Neural cell (in vitro differentiated cells): ENCODE measurements around the gene TMEM40. TPM values are rescaled to one million over a fixed set of nuclear protein-coding genes. Genes with fewer than 3 reads are reported as not detected.

Source experiments
- H2AFZ ChIP-seq: fragments of 200-600, 300-800 bp; sonication (generic), shearing (Covaris generic); 2 replicates; pipeline ENCODE4 v1.6.0; 2014; ENCODE audit warnings: low read depth, mild to moderate bottlenecking, antibody characterized with exemption, low read length, moderate library complexity
- H3F3A ChIP-seq: fragments of 200-600 bp; shearing (Covaris generic); 2 replicates; pipeline ENCODE4 v1.6.1; 2016; ENCODE audit warnings: mild to moderate bottlenecking, moderate library complexity, mixed read lengths, antibody characterized with exemption, low read length; ENCODE audit not compliant: insufficient read depth, poor library complexity, severe bottlenecking
- H3K27ac ChIP-seq: fragments of 200-600, 300-800 bp; sonication (generic), shearing (Covaris generic); 2 replicates; pipeline ENCODE4 v1.5.1; 2014; ENCODE audit warnings: mild to moderate bottlenecking, low read length, moderate library complexity
- H3K27me3 ChIP-seq: fragments of 300-800, 200-600 bp; sonication (generic), shearing (Covaris generic); 2 replicates; pipeline ENCODE4 v1.6.0; 2014; ENCODE audit warnings: mild to moderate bottlenecking, low read depth, low read length, moderate library complexity; ENCODE audit not compliant: insufficient read depth
- H3K36me3 ChIP-seq: fragments of 300-800, 200-600 bp; sonication (generic), shearing (Covaris generic); 2 replicates; pipeline ENCODE4 v1.5.1; 2014; ENCODE audit warnings: mild to moderate bottlenecking, antibody characterized with exemption, low read length, moderate library complexity; ENCODE audit not compliant: insufficient read depth
- H3K4me2 ChIP-seq: fragments of 300-800, 200-600 bp; sonication (generic), shearing (Covaris generic); 2 replicates; pipeline ENCODE4 v1.6.0; 2014; ENCODE audit warnings: mild to moderate bottlenecking, low read length
- H3K4me3 ChIP-seq: fragments of 300-800, 200-600 bp; sonication (generic), shearing (Covaris generic); 2 replicates; pipeline ENCODE4 v1.5.1; 2014; ENCODE audit warnings: mild to moderate bottlenecking, low read length, moderate library complexity
- H3K79me2 ChIP-seq: fragments of 200-600 bp; shearing (Covaris generic); replicated peaks from 2 replicates; pipeline ENCODE4 v1.6.0; 2014; ENCODE audit warnings: mild to moderate bottlenecking, low read length, moderate library complexity; ENCODE audit not compliant: insufficient read depth
- H3K9ac ChIP-seq: fragments of 300-800, 200-600 bp; sonication (generic), shearing (Covaris generic); 2 replicates; pipeline ENCODE4 v1.6.1; 2016; ENCODE audit warnings: mild to moderate bottlenecking, low read length, mixed read lengths
- H3K9me2 ChIP-seq: fragments of 200-600 bp; shearing (Covaris generic); 2 replicates; pipeline ENCODE4 v1.6.1; 2016; ENCODE audit warnings: mild to moderate bottlenecking, low read length, mixed read lengths; ENCODE audit not compliant: insufficient read depth
- H3K9me3 ChIP-seq: fragments of 200-600, 300-800 bp; sonication (generic), shearing (Covaris generic); 2 replicates; pipeline ENCODE4 v1.6.1; 2016; ENCODE audit warnings: mild to moderate bottlenecking, mixed run types, low read length, moderate library complexity, mixed read lengths
- H4K20me1 ChIP-seq: fragments of 200-600 bp; shearing (Covaris generic); 2 replicates; pipeline ENCODE4 v1.6.1; 2016; ENCODE audit warnings: mild to moderate bottlenecking, mixed run types; ENCODE audit not compliant: insufficient read depth
- EP300 ChIP-seq: fragments of 450-650 bp; conservative IDR thresholded peaks from 2 replicates; pipeline ENCODE4 v1.6.1; 2014; ENCODE audit warnings: antibody characterized with exemption, mild to moderate bottlenecking, moderate library complexity; ENCODE audit not compliant: poor library complexity, severe bottlenecking
- EZH2 ChIP-seq: fragments of 200-600, 300-800 bp; shearing (Covaris generic), sonication (generic); IDR thresholded peaks from 2 replicates; pipeline ENCODE4 v1.6.1; 2014; ENCODE audit warnings: antibody characterized with exemption, low read length, borderline replicate concordance, mild to moderate bottlenecking; ENCODE audit not compliant: insufficient read depth, poor library complexity, severe bottlenecking
- MXI1 ChIP-seq: fragments of 450-650 bp; conservative IDR thresholded peaks from 2 replicates; pipeline ENCODE4 v1.6.1; 2014; ENCODE audit warnings: antibody characterized with exemption, mild to moderate bottlenecking; ENCODE audit not compliant: poor library complexity, severe bottlenecking
- POLR2AphosphoS5 ChIP-seq: IDR thresholded peaks from 2 replicates; pipeline ENCODE4 v1.6.1; 2012
- RAD21 ChIP-seq: fragments of 450-650 bp; conservative IDR thresholded peaks from 2 replicates; pipeline ENCODE4 v1.6.1; 2014; ENCODE audit warnings: antibody characterized with exemption, mild to moderate bottlenecking, moderate library complexity
- SMC3 ChIP-seq: fragments of 450-650 bp; conservative IDR thresholded peaks from 2 replicates; pipeline ENCODE4 v1.6.1; 2014; ENCODE audit warnings: antibody characterized with exemption, mild to moderate bottlenecking, moderate library complexity; ENCODE audit not compliant: poor library complexity
- TAF1 ChIP-seq: IDR thresholded peaks from 2 replicates; pipeline ENCODE4 v1.6.1; 2012; ENCODE audit warnings: low read depth
- polyA plus RNA-seq: library from polyadenylated mRNA; depleted of rRNA; stranded (reverse); fragments of >200 nt; gene quantifications from 2 replicates; pipeline ENCODE4 v1.2.3, GENCODE V29; 2014
- TF ChIP-seq, protein P1 (sequence below): IDR thresholded peaks from 2 replicates; pipeline ENCODE4 v1.6.1; 2012; ENCODE audit warnings: borderline replicate concordance
- TF ChIP-seq, protein P2 (sequence below): fragments of 450-650 bp; IDR thresholded peaks from 2 replicates; pipeline ENCODE4 v1.5.1; 2014; ENCODE audit warnings: antibody characterized with exemption, mild to moderate bottlenecking, moderate library complexity; ENCODE audit not compliant: poor library complexity, severe bottlenecking

TMEM40 gene
- polyA plus RNA-seq, 1 donor from 2014 or later: not detected

GRCh38 chr3:12743583-12743982 is 15.5 kb downstream of the TMEM40 start:
- H2AFZ ChIP-seq: no peak overlapping the region

DNA sequence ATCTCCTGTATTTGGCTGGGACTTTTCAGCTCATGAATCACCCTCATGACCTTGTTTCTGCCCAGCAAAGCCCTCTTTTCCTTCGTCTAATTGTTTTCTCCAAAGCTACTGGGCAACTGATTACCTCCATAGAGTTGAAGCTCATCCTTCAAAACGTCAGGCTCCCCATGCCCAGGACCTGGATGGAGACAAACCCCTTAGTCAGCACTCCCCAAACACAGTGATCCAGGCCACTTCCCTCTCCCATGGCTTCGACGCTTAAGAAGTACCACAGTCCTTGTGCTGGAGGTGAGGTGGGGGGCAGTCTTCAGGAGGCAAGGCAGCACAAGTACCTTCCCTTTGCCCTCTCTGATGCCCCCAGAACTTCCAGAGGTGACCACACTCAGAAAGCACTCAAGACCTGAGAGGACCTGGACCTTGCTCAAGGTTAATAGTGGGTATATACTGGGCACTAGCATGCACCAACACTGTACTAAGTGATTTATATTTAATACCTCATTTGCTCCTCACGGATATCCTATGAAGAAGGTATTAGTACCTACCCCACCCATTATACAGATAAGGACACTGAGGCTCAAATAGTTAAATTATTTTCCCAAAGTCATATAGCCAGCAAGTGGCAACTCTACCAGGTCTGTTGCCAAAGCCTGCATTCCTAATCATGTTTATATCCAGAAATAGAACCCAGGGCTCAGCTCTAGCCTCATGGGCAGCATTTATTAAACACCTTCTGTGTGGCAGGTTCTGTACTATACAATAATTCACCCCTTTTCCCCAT is 16.5 kb downstream of the TMEM40 start:
- Histone ChIP-seq H3K9me3 (no peaks in the 10 kb centered on the region), H3K9ac (no peak overlapping the region), H3K27ac (no peak overlapping the region), H3K36me3 (no peaks in the 10 kb centered on the region), H3K4me3 (no peak overlapping the region), H3K9me2 (no peaks in the 10 kb centered on the region), H3K4me2 (no peak overlapping the region), H4K20me1 (no peaks in the 10 kb centered on the region), H2AFZ (no peak overlapping the region), H3F3A (no peaks in the 10 kb centered on the region), H3K27me3 (no peaks in the 10 kb centered on the region), H3K79me2 (no peaks in the 10 kb centered on the region)
- TF ChIP-seq EP300 (no peak), SMC3 (no peak), MXI1 (no peak), RAD21 (no peak), TAF1 (no peak), POLR2AphosphoS5 (no peak), EZH2 (no peak)
- TF ChIP-seq, protein P1, sequence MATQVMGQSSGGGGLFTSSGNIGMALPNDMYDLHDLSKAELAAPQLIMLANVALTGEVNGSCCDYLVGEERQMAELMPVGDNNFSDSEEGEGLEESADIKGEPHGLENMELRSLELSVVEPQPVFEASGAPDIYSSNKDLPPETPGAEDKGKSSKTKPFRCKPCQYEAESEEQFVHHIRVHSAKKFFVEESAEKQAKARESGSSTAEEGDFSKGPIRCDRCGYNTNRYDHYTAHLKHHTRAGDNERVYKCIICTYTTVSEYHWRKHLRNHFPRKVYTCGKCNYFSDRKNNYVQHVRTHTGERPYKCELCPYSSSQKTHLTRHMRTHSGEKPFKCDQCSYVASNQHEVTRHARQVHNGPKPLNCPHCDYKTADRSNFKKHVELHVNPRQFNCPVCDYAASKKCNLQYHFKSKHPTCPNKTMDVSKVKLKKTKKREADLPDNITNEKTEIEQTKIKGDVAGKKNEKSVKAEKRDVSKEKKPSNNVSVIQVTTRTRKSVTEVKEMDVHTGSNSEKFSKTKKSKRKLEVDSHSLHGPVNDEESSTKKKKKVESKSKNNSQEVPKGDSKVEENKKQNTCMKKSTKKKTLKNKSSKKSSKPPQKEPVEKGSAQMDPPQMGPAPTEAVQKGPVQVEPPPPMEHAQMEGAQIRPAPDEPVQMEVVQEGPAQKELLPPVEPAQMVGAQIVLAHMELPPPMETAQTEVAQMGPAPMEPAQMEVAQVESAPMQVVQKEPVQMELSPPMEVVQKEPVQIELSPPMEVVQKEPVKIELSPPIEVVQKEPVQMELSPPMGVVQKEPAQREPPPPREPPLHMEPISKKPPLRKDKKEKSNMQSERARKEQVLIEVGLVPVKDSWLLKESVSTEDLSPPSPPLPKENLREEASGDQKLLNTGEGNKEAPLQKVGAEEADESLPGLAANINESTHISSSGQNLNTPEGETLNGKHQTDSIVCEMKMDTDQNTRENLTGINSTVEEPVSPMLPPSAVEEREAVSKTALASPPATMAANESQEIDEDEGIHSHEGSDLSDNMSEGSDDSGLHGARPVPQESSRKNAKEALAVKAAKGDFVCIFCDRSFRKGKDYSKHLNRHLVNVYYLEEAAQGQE: no peak
- TF ChIP-seq, protein P2, sequence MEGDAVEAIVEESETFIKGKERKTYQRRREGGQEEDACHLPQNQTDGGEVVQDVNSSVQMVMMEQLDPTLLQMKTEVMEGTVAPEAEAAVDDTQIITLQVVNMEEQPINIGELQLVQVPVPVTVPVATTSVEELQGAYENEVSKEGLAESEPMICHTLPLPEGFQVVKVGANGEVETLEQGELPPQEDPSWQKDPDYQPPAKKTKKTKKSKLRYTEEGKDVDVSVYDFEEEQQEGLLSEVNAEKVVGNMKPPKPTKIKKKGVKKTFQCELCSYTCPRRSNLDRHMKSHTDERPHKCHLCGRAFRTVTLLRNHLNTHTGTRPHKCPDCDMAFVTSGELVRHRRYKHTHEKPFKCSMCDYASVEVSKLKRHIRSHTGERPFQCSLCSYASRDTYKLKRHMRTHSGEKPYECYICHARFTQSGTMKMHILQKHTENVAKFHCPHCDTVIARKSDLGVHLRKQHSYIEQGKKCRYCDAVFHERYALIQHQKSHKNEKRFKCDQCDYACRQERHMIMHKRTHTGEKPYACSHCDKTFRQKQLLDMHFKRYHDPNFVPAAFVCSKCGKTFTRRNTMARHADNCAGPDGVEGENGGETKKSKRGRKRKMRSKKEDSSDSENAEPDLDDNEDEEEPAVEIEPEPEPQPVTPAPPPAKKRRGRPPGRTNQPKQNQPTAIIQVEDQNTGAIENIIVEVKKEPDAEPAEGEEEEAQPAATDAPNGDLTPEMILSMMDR: no peak

More at GRCh38 chr3:12743583-12743982, 15.5 kb downstream of the TMEM40 start:
- H3K27me3 ChIP-seq: no peaks in the 10 kb centered on the region
- H3F3A ChIP-seq: no peaks in the 10 kb centered on the region
- no peaks in the 10 kb centered on the region for H3K9me2 ChIP-seq
- no peak overlapping the region for H3K9ac ChIP-seq
- no peak overlapping the region for H3K27ac ChIP-seq
- H3K4me3 ChIP-seq: no peak overlapping the region
- no peak overlapping the region for H3K4me2 ChIP-seq
- H3K9me3 ChIP-seq: no peaks in the 10 kb centered on the region
- H3K79me2 ChIP-seq: no peaks in the 10 kb centered on the region
- H3K36me3 ChIP-seq: no peaks in the 10 kb centered on the region
- H4K20me1 ChIP-seq: no peaks in the 10 kb centered on the region
- TF ChIP-seq, protein P2: no peak
- TF ChIP-seq POLR2AphosphoS5: no peak
- TF ChIP-seq, protein P1: no peak
- TF ChIP-seq SMC3: no peak
- no peak for TF ChIP-seq RAD21
- no peak for TF ChIP-seq EZH2
- no peak for TF ChIP-seq TAF1
- no peak for TF ChIP-seq MXI1
- TF ChIP-seq EP300: no peak
